DND-41 (cell line): ENCODE measurements around the gene PHF8.

ENCODE experiments used
- ATAC-seq: fragments of 200-7000 bp; cut with Tn5 transposase; 3 replicates; pipeline ENCODE4 v1.9.1; 2021; ENCODE audit warnings: low read depth; ENCODE audit not compliant: insufficient read depth
- DNase-seq: peaks from one replicate; pipeline ENCODE4 v3.0.0-alpha.2; 2020
- H2AFZ ChIP-seq: 2 replicates; pipeline ENCODE4 v1.6.0; 2012; ENCODE audit warnings: low read depth, low read length
- H3K27ac ChIP-seq: 2 replicates; pipeline ENCODE4 v1.5.1; 2012; ENCODE audit warnings: low read length, inconsistent platforms
- H3K27me3 ChIP-seq: fragments of 200-600 bp; sonication (generic); 2 replicates; pipeline ENCODE4 v1.6.0; 2012; ENCODE audit warnings: low read length, mild to moderate bottlenecking, inconsistent platforms; ENCODE audit not compliant: insufficient read depth, poor library complexity
- H3K36me3 ChIP-seq: 2 replicates; pipeline ENCODE4 v1.5.1; 2012; ENCODE audit warnings: low read length, inconsistent platforms; ENCODE audit not compliant: insufficient read depth
- H3K4me1 ChIP-seq: 2 replicates; pipeline ENCODE4 v1.5.1; 2012; ENCODE audit warnings: mild to moderate bottlenecking, low read length; ENCODE audit not compliant: insufficient read depth
- H3K4me2 ChIP-seq: 2 replicates; pipeline ENCODE4 v1.6.0; 2012; ENCODE audit warnings: mild to moderate bottlenecking, moderate library complexity, low read length, inconsistent platforms; ENCODE audit not compliant: insufficient read depth
- H3K4me3 ChIP-seq, 2 experiments: fragments of 200-600 bp in 1 of 2; shearing (Covaris generic) in 1 of 2; 2 replicates each; pipeline ENCODE4 v1.5.1; 2012 to 2016; ENCODE audit warnings: inconsistent platforms in 2 of 2, low read length in 2 of 2, mild to moderate bottlenecking in 2 of 2, low read depth in 1 of 2, moderate library complexity in 1 of 2
- H3K79me2 ChIP-seq: 2 replicates; pipeline ENCODE4 v1.6.0; 2012; ENCODE audit warnings: low read length, inconsistent platforms; ENCODE audit not compliant: insufficient read depth
- H3K9ac ChIP-seq: 2 replicates; pipeline ENCODE4 v1.6.0; 2012; ENCODE audit warnings: low read depth, mild to moderate bottlenecking, inconsistent platforms, low read length, moderate library complexity
- H3K9me3 ChIP-seq: 2 replicates; pipeline ENCODE4 v1.5.1; 2012; ENCODE audit warnings: low read length, moderate library complexity, mild to moderate bottlenecking, inconsistent platforms; ENCODE audit not compliant: insufficient read depth, severe bottlenecking
- H4K20me1 ChIP-seq: 2 replicates; pipeline ENCODE4 v1.6.0; 2012; ENCODE audit warnings: low read length; ENCODE audit not compliant: insufficient read depth
- EZH2 ChIP-seq: IDR thresholded peaks from 3 replicates; pipeline ENCODE4 v1.6.1; 2012; ENCODE audit warnings: borderline replicate concordance, low read depth, mild to moderate bottlenecking, moderate library complexity, low read length, inconsistent platforms; ENCODE audit not compliant: severe bottlenecking
- TF ChIP-seq, protein P1 (sequence below): IDR thresholded peaks from 2 replicates; pipeline ENCODE4 v1.5.1; 2012; ENCODE audit warnings: borderline replicate concordance, low read length, moderate library complexity, mild to moderate bottlenecking; ENCODE audit not compliant: poor library complexity, severe bottlenecking; ENCODE audit errors: extremely low read depth

PHF8 gene

DNA sequence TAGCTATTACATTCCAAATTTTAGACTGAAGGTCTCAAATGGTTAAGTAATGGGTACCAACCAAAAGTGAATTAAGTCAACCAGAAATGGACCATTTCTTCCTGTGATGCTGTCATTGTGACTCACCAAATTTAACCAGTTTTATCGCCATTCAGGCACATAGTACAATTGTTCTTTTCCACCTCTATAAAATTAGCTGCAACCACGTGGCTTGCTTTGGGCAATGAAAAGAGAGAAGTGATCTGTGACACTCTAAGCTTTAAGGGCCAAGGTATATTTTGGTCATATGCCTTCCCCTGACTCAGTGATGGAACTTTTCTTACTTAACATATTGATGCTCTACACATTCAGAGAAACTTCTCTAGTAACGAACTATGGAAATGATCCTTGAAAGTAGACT lies 20.3 kb upstream of the PHF8 start:
- ATAC-seq = no peak
- H4K20me1 ChIP-seq = no peaks in the 10 kb centered on the region
- no peak overlapping the region for H3K9ac ChIP-seq
- no peak overlapping the region for H2AFZ ChIP-seq
- no peaks in the 10 kb centered on the region for H3K36me3 ChIP-seq
- no peak overlapping the region for H3K4me2 ChIP-seq
- TF ChIP-seq, protein P1, sequence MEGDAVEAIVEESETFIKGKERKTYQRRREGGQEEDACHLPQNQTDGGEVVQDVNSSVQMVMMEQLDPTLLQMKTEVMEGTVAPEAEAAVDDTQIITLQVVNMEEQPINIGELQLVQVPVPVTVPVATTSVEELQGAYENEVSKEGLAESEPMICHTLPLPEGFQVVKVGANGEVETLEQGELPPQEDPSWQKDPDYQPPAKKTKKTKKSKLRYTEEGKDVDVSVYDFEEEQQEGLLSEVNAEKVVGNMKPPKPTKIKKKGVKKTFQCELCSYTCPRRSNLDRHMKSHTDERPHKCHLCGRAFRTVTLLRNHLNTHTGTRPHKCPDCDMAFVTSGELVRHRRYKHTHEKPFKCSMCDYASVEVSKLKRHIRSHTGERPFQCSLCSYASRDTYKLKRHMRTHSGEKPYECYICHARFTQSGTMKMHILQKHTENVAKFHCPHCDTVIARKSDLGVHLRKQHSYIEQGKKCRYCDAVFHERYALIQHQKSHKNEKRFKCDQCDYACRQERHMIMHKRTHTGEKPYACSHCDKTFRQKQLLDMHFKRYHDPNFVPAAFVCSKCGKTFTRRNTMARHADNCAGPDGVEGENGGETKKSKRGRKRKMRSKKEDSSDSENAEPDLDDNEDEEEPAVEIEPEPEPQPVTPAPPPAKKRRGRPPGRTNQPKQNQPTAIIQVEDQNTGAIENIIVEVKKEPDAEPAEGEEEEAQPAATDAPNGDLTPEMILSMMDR = no peak
- TF ChIP-seq EZH2 = no peak
- no peaks in the 10 kb centered on the region for H3K9me3 ChIP-seq
- no peak for DNase-seq
- H3K27ac ChIP-seq = no peak overlapping the region
- no peaks in the 10 kb centered on the region for H3K4me1 ChIP-seq
- no peaks in the 10 kb centered on the region for H3K27me3 ChIP-seq
- H3K4me3 ChIP-seq = no peak overlapping the region
- H3K79me2 ChIP-seq = no peaks in the 10 kb centered on the region

DNA sequence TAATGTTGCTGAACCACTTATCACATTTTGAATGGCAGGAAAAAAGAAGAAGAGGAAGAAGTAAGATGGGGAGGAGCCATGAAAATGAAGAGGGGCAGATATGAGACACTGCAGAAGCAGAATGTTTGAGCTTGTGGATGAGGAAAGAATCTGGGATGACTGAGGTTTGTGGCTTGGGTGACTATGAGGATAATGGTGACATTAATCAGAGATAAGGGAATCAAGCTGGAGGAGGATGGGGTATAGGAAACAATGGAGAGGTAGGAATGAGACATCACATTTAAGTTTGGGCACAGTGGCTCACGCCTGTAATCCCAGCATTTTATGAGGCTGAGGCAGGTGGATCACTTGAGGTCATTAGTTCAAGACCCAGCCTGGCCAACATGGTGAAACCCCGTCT lies 19.1 kb upstream of the PHF8 start:
- TF ChIP-seq EZH2 = no peak
- TF ChIP-seq, protein P1 = no peak
- H3K36me3 ChIP-seq = no peaks in the 10 kb centered on the region
- no peaks in the 10 kb centered on the region for H3K79me2 ChIP-seq
- DNase-seq (no peak), ATAC-seq (no peak)
- H3K27ac ChIP-seq = no peak overlapping the region
- H3K9ac ChIP-seq = no peak overlapping the region
- no peaks in the 10 kb centered on the region for H3K9me3 ChIP-seq
- no peak overlapping the region for H2AFZ ChIP-seq
- H3K4me1 ChIP-seq = no peaks in the 10 kb centered on the region
- H3K27me3 ChIP-seq = no peaks in the 10 kb centered on the region
- H4K20me1 ChIP-seq = no peaks in the 10 kb centered on the region
- H3K4me3 ChIP-seq = no peak overlapping the region
- no peak overlapping the region for H3K4me2 ChIP-seq

DNA sequence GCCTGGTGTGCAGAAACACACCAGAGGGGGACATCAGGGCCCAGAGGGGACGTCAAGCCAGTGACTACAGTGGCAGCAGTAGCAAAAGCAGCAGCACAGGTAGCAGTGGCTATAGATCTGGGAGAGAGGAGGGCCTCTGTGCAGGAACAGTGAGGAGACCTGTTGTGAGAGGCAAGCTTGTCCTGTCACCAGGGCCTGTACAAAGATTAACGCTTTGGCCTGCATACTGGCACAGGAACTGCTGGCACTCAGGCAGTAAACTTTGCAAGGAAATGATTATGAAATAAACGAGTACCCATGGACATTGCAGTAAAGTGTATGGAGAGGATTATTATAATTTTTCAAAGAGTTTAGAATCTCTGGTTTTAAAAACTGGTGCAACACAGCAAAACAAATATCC lies 5.5 kb upstream of the PHF8 start:
- Histone ChIP-seq H3K9ac (no peak overlapping the region), H3K4me3 (no peak overlapping the region), H3K4me1 (peaks cover 15% of the 10 kb centered on the region), H3K9me3 (no peaks in the 10 kb centered on the region), H4K20me1 (no peaks in the 10 kb centered on the region), H2AFZ (no peak overlapping the region), H3K27ac (no peak overlapping the region), H3K27me3 (no peaks in the 10 kb centered on the region), H3K4me2 (no peak overlapping the region), H3K79me2 (no peaks in the 10 kb centered on the region), H3K36me3 (no peaks in the 10 kb centered on the region)
- no peak for DNase-seq
- no peak for ATAC-seq
- TF ChIP-seq EZH2 = no peak
- TF ChIP-seq, protein P1 = no peak

DNA sequence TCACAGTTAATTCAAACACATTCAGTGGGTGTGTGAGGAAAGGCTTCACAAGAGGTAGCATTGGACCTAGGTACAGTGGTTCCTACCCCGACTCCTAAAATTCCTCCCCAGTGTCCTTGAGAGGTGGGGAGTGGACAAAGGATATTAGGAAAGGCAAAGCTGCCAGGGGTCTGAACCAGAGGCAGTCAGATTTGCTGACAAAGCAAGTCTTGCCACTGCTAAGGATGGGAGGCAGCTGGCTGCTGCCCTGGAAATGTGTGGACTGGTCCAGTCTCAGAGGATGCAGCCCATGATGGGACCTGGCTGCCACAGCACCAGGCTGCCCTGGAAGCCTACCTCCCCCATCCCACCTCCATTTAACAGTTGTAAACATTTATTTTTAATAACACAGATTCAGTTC lies 4.1 kb upstream of the PHF8 start:
- H3K9me3 ChIP-seq = no peaks in the 10 kb centered on the region
- DNase-seq = no peak
- peaks cover 15% of the 10 kb centered on the region for H3K4me1 ChIP-seq
- H3K27ac ChIP-seq = no peak overlapping the region
- no peak overlapping the region for H3K4me3 ChIP-seq
- no peak overlapping the region for H2AFZ ChIP-seq
- H3K79me2 ChIP-seq = peaks cover 8% of the 10 kb centered on the region
- no peaks in the 10 kb centered on the region for H4K20me1 ChIP-seq
- H3K27me3 ChIP-seq = no peaks in the 10 kb centered on the region
- TF ChIP-seq, protein P1 = no peak
- TF ChIP-seq EZH2 = no peak
- no peak overlapping the region for H3K9ac ChIP-seq
- no peaks in the 10 kb centered on the region; the same call in 1 of the 2 replicates for H3K36me3 ChIP-seq
- H3K4me2 ChIP-seq = no peak overlapping the region
- ATAC-seq = no peak
